AG09309 (cell line): ENCODE measurements around the gene GMPPB.

ENCODE experiments used
- DNase-seq: peaks from one replicate; pipeline ENCODE4 v3.0.0-alpha.2; 2010; ENCODE audit warnings: low read depth
- H3K4me3 ChIP-seq: 2 replicates; pipeline ENCODE4 v1.5.1; 2011; ENCODE audit warnings: mild to moderate bottlenecking, low read depth, low read length, moderate library complexity; ENCODE audit not compliant: control insufficient read depth
- CTCF ChIP-seq: IDR thresholded peaks from 2 replicates; pipeline ENCODE4 v1.5.1; 2011; ENCODE audit warnings: mild to moderate bottlenecking, low read depth, low read length, inconsistent platforms; ENCODE audit not compliant: insufficient read depth, control insufficient read depth; ENCODE audit errors: missing control alignments

The GMPPB gene

GRCh38 chr3:49732597-49732996 lies 8.8 kb upstream of the GMPPB start:
- DNase-seq = no peak
- no peak for TF ChIP-seq CTCF
- no peak overlapping the region for H3K4me3 ChIP-seq

GRCh38 chr3:49729966-49730609 lies 6.3 kb upstream of the GMPPB start:
- no peak for DNase-seq
- TF ChIP-seq CTCF = no peak
- no peak overlapping the region for H3K4me3 ChIP-seq

GRCh38 chr3:49727924-49728361 lies 4.2 kb upstream of the GMPPB start:
- H3K4me3 ChIP-seq = no peak overlapping the region
- TF ChIP-seq CTCF = no peak
- DNase-seq = no peak

GRCh38 chr3:49727154-49727923 lies 3.6 kb upstream of the GMPPB start:
- no peak for TF ChIP-seq CTCF
- no peak overlapping the region for H3K4me3 ChIP-seq
- DNase-seq = no peak

GRCh38 chr3:49725906-49726681 lies 2.3 kb upstream of the GMPPB start:
- TF ChIP-seq CTCF = no peak
- no peak overlapping the region for H3K4me3 ChIP-seq
- DNase-seq = no peak

GRCh38 chr3:49724586-49724985 lies 835 bp upstream of the GMPPB start:
- no peak for TF ChIP-seq CTCF
- H3K4me3 ChIP-seq = peak overlapping the region; percentile 65
- no peak for DNase-seq
